Activated CD8-positive, alpha-beta memory T cell treated with anti-CD3 and anti-CD28 coated beads for 1 hour (primary cell): ENCODE results near the gene PTPRN2.

Experiments
- DNase-seq, 2 donors: peaks; one replicate each; pipeline ENCODE4 v3.0.0-alpha.2; 2020; ENCODE audit warnings: low read depth in 1 of 2; ENCODE audit errors: extremely low read depth in 1 of 2

Gene PTPRN2

DNA sequence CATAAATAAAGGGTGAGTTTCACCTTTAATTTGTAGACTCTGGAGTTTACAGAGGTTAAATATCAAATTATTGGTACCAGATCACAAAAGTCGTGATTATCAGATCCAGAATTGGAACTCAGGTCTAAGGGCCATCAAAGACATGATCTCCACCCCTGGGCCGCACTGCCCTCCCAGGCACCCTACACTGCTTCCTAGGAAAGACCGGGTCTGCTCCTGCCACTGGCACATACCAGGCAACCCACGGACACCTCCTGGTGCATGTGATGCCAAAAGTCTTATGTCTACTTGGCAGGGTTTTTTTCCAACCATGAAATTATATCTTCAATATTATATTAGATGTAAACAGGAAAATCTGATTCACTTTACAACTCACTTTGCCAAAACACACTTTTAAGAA, 452.8 kb downstream of the PTPRN2 start:
- no peak for DNase-seq

DNA sequence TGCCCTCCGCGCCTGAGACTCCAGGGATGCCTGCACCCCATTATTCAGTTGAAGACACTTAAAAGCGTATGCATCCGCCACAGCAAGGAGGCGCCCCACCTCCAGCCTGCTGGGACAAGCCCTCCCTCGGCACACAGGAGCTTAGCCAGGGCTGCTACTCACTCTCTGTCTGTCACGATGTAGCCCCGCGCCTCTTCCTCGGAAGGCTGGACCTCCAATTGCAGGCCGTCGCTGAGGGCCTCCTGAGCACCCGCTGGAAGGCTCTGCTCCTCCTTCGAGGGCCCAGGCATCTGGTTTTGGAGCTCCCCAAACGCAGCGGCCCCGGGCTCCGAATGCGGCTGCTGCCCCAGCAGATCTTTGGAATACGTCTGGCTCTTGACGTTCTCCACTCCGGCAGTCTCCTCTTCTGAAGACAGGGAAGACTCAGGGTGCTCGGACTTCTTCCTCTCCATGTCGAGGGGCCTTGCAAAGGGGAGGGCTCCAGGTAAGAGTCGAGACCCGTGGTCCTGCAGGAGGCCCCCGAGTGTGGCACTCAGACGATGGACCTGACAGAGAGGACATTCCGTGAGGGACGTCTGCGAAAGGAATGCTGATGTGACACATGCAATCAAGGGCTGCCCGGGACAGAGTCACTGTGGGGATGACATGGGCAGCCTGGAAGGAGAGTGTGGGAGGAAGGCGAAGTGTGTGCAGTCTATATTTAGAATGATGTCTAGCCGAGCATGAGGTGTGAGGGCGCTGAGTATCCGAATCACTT, 453.9 kb downstream of the PTPRN2 start:
- no peak for DNase-seq

DNA sequence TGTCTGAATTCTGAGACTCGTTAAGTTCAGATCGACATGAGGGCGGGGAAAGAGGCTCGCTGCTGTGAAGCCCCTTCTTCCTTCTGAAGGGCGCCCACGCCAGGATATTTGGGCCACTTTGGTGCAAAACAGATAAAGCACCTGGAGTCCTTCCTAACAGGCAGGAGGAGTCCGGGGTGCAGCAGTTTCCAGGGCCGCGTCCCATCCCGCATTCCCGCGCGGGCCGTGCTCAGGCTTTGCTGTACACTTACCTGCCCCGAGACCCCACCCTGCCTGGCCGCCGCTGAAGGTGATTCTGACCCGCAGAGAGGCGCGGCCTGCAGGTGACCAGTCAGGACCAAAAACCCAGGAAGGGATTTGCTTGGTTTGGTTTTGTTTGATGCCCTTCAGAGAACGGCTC, 454.6 kb downstream of the PTPRN2 start:
- DNase-seq, result no peak

DNA sequence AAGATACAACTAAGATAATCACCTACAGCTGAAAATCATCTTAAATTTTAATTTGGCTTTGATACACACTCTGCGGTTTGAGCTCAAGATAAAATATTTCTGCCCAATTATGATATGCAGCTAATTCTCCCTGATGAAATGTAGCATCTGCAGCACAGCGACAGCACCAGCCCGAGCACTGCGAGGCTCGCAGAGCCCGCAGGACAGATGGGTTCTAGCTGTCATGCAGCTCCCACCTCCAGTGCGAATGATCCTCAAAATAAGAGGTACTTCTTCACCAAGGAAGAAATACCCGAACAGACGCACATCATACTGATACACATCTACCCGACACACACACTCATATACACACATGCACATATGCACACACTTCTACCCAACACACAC, 457.6 kb downstream of the PTPRN2 start:
- no peak for DNase-seq

DNA sequence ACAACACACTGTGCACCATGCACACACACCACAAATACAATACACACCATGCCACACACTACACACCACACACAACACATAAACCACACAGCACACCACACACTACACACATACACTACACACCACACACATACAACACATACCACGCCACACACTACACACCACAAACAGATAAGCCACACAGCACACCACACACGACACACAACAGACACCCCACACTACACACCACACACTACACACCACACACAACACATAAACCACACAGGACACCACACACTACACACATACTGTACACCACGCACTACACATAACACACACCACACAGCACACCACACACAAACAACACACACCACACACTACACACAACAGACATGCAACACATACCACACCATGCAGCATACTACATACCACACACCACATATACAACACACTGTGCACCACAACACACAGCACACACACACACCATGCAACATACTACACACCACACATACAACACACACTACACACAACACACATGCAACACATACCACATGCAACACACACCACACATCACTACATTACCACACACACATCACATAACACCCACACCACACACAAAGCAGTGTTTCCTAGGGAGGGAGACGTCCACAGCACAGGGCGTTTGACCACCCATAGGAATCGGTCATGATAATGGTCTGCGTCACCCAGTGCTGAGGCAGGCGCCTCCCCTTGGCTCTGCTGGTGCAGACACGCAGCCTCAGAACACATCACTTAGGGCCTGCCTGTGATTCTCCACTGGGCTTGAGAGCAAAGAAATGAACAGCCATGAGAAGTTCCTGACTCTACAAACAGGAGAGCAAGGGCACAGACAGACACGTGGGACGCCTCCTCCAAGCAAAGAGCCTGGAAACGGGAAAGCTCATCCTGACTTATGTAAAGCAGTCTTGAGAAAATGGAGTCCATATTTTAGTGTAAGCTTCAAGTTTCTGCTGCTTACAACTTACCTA, 458.3 kb downstream of the PTPRN2 start:
- no peak for DNase-seq

DNA sequence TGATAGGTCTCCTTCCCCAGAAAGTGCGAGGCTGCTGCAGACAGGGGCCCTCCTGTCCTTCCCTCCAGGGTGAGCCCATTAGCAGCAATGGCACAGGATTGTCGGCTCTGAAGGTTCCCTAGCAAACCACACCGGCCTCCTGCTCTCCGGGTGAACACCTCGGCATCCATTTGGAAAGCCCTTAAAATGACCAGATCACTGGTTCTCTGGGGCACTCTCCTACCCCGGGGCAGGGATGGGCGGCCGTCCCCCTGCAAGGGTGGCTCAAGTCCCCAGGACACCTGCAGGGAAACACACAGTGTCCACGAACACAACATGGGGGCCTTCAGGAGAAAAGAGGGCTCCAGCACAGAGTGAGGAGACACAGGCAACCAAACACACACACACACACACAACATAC, 459.1 kb downstream of the PTPRN2 start:
- no peak for DNase-seq

DNA sequence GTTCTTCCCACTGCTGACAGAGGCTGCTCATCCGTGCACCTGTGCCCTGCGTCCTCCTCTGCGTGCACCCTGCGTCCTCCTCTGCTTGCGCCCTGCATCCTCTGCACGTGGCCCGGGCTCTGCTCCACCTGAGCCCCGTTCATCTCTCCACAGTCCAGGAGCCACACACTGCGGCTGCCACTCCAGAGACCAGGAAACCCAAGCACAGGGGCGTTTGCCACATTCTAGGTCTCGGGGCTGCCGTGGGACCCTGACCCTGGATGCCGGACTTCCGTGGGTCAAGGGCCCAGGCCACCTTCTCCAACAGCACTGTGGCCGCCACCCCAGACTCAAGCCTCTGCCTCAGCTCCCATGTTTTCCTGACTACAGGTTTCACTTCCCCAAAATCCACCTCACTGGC, 460.4 kb downstream of the PTPRN2 start:
- no peak for DNase-seq

GRCh38 chr7:158126661-158127060, 461.0 kb downstream of the PTPRN2 start:
- no peak for DNase-seq

GRCh38 chr7:158125721-158126120, 461.9 kb downstream of the PTPRN2 start:
- DNase-seq, result no peak

GRCh38 chr7:158125091-158125490, 462.5 kb downstream of the PTPRN2 start:
- no peak for DNase-seq

- DNase-seq, result no peak
Measured at GRCh38 chr7:158124671-158125079, 462.9 kb downstream of the PTPRN2 start.

DNA sequence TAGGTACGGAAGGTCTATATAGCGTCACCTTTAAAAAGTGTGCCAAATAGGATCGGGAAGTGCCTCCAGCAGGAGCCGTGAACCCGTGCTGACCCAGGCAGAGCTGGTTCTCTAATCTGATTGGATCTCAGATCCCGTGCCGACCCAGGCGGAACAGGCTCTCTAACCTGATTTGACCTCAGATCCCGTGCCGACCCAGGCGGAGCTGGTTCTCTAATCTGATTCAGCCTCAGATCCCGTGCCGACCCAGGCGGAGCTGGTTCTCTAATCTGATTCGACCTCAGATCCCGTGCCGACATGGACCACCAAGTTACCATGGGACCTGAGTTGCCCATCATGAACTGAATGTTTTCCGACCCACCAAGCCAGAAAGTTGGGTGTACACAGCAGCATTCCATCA, 463.9 kb downstream of the PTPRN2 start:
- no peak for DNase-seq

GRCh38 chr7:158123214-158123613, 464.4 kb downstream of the PTPRN2 start:
- DNase-seq, result no peak

DNA sequence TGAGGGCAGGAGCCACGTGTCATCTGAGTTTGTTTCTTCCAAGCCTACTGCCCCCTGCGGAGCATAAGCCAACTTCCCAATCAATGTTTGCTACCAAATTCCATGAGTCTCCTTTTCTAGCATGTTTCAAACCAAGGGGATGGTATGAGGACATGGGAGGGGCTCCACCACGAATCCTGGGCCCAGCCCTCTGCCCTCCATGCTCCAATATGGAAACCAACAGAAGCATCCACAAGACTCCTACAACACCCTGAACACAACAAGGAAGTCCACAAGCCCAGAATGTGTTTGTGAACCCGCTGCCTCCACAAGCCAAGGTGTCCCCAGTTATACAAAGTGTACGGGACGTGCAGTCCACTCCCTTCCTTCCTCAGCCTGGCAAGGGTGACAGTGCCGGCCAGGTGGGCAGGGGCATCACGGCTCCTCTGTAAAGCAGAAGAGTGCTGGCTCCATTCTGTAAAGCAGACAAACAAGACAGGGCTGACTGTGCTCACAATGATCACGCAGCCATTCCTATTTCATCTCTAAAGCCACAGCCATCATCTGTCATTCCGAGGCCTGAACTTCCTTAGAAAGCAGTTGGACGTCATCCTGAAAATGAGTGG, 466.1 kb downstream of the PTPRN2 start:
- no peak for DNase-seq

DNA sequence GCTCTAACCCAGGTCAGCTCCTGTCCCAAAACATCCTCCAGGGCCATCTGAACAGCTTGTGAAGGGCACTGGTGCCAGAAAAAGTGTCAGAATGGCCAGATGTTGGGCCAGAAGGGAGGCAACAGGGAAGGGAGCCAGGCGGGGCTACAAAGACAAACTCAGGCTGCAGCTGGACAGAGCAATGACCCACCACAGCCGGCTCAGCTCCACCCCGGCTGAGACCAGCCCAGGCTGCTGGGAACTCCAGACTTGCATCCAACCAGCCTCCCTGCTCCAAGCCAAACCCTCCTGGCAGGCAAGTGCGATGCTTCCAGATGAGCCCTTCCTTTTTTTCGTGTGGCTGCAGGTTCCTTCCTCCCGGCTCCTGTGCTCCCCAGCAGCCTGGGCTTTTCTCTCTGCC, 466.9 kb downstream of the PTPRN2 start:
- no peak for DNase-seq

- no peak for DNase-seq
Measured at GRCh38 chr7:158120316-158120715, 467.3 kb downstream of the PTPRN2 start.

DNA sequence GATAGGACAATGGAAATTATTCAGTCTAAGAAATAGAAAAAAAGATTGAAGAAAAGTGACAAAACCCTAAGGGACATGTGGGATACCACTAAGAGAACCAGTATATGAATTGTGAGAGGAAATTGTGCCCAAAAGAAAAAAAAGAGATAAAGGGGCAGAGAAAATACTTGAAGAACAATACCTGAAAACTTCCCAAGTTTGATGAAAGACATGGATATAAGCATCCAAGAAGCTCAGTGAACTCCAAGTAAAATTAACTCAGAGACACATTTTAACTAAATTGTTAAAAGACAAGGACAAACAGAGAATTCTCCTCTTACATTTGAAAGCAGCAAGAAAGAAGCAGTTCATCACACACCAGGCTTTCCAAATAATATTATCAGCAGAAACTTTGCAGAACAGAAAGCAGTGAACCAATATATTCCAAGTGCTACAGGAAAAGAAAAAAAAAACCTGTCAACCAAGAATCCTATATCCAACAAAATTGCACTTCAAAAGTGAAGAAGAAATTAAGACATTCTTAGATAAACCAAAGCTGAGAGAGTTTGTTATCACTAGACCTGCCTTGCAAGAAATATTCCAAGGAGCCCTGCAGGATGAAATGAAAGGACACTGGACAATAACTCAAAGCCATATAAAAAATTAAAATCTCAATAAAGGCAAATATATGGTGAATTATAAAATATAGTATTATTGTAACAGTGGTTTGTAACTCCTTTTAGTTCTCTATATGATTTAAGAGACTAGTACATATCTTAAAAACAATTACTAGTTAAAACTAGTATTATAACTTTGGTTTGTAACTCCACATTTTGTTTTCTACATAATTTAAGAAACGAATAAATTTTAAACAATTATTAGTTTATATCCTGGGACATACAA, 470.0 kb downstream of the PTPRN2 start:
- DNase-seq, result no peak

DNA sequence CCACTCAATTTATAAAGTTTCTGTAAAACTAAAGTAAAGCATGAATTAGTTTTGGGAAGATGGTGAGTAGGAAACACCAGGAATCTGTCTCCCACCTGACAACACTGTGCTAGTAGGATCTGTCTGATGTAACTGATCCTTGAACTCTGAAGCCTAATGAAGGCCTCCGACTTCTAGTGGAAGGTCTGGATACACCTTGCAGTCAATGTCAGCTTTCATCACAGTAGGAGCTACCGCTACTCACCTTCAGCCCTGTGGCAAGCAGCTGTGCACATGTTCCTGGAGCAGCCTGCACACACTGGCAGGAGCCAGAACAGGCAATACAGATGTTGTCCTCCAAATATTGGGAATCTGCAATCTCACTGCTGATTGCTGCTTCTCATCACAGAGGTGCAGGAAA, 471.4 kb downstream of the PTPRN2 start:
- no peak for DNase-seq

GRCh38 chr7:158114056-158114850, 473.4 kb downstream of the PTPRN2 start:
- no peak for DNase-seq
